ENCODE results near the gene SLC38A10. TPM values are rescaled to one million over a fixed set of nuclear protein-coding genes. Genes with fewer than 3 reads are reported as not detected.

The SLC38A10 gene
- total and polyA plus RNA-seq, 2 of the 13 experiments (the other 11 are each of a cell fraction or from before 2014, with no cell fraction given), result 23.4 to 55.8 TPM

GRCh38 chr17:81221842-81222619 lies 73.1 kb downstream of the SLC38A10 start (continued):
- TF ChIP-seq MNT (IDR thresholded peaks at IDR 0.05) (no peak), ZNF598 (CRISPR knock-in tag; IDR thresholded peaks at IDR 0.05; ENCODE audit: borderline replicate concordance) (peak; percentile 56; the same call in 1 of the 2 replicates), LBX2 (CRISPR knock-in tag; IDR thresholded peaks at IDR 0.05; ENCODE audit: borderline replicate concordance) (peak; percentile 17; the same call in 1 of the 2 replicates), RXRB (CRISPR knock-in tag; IDR thresholded peaks at IDR 0.05; ENCODE audit: borderline replicate concordance) (0 out of 2 replicates have a peak, but pooled peaks have one; percentile 18), CBX2 (IDR thresholded peaks at IDR 0.05; ENCODE audit: low read depth, low read length) (no peak), CBX2 (CRISPR knock-in tag; IDR thresholded peaks at IDR 0.05; ENCODE audit: low read depth) (no peak), HNF1A (IDR thresholded peaks at IDR 0.05; ENCODE audit: low read depth) (no peak), HNF1A (CRISPR knock-in tag; IDR thresholded peaks at IDR 0.05; ENCODE audit: borderline replicate concordance) (0 out of 2 replicates have a peak, but pooled peaks have one; percentile 55), ZNF354B (CRISPR knock-in tag; IDR thresholded peaks at IDR 0.05) (0 out of 2 replicates have a peak, but pooled peaks have one; percentile 59), NKX3-1 (CRISPR knock-in tag; IDR thresholded peaks at IDR 0.05) (0 out of 2 replicates have a peak, but pooled peaks have one; percentile 20), ZNF414 (CRISPR knock-in tag; IDR thresholded peaks at IDR 0.05) (peak; percentile 5; the same call in 1 of the 2 replicates), ZNF20 (CRISPR knock-in tag; IDR thresholded peaks at IDR 0.05) (no peak), YEATS4 (CRISPR knock-in tag; IDR thresholded peaks at IDR 0.05; ENCODE audit: borderline replicate concordance) (peak; percentile 48; the same call in 1 of the 2 replicates), ZFP36 (IDR thresholded peaks at IDR 0.05; ENCODE audit: borderline replicate concordance, low read depth, low read length, partially characterized antibody) (no peak), ZNF691 (CRISPR knock-in tag; IDR thresholded peaks at IDR 0.05; ENCODE audit: borderline replicate concordance, low read depth) (0 out of 2 replicates have a peak, but pooled peaks have one; percentile 54), PAWR (CRISPR knock-in tag; IDR thresholded peaks at IDR 0.05; ENCODE audit: borderline replicate concordance) (no peak), ZNF709 (CRISPR knock-in tag; IDR thresholded peaks at IDR 0.05) (0 out of 2 replicates have a peak, but pooled peaks have one; percentile 53), STAG1 (CRISPR knock-in tag; IDR thresholded peaks at IDR 0.05) (0 out of 2 replicates have a peak, but pooled peaks have one; percentile 12), ZFP82 (CRISPR knock-in tag; IDR thresholded peaks at IDR 0.05; ENCODE audit: borderline replicate concordance) (no peak), SRY (CRISPR knock-in tag; IDR thresholded peaks at IDR 0.05) (no peak)

Measured in HepG2 (cell line).